HG02763 (cell line): ENCODE data around the gene PDE3B.
"Not testable (repeated sequence)": the region's sequence is repeated elsewhere in the genome, so short reads cannot be mapped to it uniquely, and the experiment has no call there.

Source experiments
- ATAC-seq: cut with Tn5 transposase; IDR thresholded peaks from one replicate; pipeline ENCODE4 v1.9.1; 2021; ENCODE audit warnings: mild to moderate bottlenecking, moderate library complexity; ENCODE audit not compliant: unreplicated experiment

The PDE3B gene

DNA sequence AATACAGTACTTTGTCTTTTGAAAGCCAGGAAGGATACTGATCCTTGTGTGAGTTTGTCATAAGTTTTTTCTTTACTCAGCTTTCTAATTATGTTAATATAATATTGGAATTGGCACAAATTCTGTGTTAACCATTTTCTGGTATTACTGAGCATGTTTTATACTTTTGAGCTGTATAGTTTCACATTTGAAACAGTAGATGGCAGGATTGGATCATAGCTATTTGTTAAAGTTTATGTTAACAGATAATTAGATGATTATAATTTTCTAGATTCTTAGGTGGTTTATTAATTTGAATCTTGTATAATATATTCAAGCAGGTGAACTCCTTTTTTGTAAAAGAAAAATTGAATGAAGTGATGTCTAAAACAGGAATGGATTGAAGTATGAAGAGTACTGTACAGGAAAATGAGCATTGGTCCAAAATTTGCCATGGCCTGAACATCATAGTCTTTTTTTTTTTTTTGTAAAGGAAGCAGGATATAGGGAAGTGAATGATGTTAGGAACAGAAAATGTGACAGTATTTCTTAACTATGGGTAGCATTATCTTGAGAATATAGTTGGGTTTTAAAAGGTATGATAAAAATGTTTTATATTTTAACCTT lies 146.4 kb downstream of the PDE3B start:
- ATAC-seq, result no peak

DNA sequence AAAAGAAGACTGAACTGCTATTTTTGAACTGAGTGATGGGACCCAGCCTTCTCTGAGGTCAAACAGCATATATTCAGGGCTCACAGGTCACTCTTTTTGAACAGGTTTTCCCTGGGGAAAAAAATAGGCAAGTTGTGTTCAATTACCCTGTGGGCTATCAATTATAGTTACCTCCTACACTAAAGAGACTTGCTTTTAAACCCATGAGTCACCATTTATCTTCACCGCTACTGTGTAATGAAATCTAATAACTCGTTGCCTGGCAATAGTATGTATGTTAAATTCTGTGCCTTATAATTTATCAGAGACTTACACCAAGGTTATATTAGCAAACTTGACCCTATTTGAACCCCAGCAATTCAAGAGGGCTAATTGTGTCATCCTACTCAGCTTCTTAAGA lies 149.9 kb downstream of the PDE3B start:
- no peak for ATAC-seq

DNA sequence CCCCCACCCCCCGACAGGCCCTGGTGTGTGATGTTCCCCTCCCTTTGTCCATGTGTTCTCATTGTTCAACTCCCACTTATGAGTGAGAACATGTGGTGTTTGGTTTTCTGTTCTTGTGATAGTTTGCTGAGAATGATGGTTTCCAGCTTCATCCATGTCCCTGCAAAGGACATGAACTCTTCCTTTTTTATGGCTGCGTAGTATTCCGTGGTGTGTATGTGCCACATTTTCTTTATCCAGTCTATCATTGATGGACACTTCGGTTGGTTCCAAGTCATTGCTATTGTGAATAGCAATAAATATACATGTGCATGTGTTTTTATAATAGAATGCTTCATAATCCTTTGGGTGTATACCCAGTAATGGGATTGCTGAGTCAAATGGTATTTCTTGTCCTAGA lies 152.4 kb downstream of the PDE3B start:
- ATAC-seq, result not testable (repeated sequence)

DNA sequence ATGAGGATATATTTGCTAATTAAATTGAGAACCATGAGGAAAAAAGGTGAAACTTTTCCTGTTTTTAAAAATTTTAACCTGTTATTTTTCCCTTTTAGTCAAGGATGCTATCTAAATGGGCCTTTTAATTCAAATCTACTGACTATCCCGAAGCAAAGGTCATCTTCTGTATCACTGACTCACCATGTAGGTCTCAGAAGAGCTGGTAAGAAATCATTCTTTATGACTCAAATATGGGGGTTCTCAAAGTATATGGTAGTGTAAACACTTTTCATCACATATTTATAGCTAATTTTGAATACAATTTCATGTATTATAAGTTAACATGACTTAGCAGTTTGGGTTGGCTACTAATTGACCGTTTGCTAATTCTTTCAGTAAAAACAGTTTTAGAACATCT lies 160.2 kb downstream of the PDE3B start:
- ATAC-seq, result no peak

DNA sequence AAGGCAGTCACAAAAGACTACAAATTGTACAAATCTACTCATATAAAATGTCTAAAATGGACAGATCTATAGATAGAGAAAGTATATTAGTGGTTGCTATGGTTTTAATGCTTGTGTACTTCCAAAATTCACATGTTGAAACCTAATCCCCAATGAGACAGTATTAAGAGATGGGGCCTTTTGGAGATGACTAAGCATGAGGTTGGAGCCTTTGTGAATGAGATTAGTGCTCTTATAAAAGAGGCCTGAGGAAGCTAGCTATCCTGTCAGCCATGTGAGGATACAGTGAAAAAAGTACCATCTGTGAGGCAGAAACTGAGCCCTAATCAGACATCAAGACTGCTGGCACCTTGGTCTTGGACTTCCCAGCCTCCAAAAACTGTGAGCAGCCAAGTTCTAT lies 165.9 kb downstream of the PDE3B start:
- ATAC-seq, result no peak

DNA sequence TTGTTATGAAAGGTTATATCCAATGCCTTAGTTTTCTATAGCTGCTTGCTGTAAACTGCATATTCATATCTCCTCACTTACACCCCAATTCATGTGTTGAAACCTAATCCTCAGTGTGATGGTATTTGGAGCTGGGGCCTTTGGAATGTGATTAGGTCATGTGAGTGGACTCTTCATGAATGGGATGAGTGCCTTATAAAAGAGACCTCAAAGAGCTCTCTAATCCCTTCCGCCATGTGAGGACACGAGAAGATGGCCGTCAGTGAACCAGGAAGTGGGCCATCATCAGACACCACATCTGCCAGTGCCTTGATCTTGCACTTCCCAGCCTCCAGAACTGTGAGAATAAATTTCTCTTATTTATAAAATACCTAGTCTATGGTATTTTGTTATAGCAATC lies 169.2 kb downstream of the PDE3B start:
- no peak for ATAC-seq

DNA sequence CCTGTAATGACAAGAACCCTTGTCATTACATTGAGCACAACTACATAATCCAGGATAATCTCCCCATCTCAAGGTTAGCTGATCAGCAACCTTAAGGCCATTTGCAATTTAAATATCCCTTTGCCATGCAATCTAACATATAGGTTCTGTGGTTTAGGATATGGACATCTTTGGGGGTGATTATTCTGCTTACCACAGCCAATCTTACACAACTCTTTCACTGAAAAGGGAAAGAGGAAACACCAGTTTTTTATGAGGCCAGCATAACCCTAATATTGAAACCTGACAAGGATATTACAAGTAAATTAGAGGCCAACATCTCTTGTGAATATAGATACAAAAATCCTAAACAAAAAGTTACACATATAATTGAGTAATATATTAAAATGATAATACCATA lies 169.9 kb downstream of the PDE3B start:
- ATAC-seq, result no peak

DNA sequence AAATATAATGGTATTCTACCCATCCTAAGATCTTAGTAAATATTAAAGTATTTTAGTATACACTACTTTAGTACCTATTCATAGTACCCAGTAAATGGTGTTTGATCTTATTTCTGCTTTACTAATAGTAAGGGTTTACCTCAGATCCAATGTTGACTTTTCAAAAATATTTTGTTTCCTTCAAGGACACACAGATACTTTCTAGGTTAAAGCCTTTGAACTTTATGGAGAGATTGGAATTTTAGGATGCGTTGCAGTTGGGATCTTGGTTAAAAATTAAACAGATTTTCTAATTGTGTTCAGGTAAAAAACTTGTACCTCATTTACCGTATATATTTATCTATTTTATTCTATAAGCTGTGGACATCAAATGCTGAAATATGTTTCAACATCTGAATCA lies 175.2 kb downstream of the PDE3B start:
- ATAC-seq, result no peak

DNA sequence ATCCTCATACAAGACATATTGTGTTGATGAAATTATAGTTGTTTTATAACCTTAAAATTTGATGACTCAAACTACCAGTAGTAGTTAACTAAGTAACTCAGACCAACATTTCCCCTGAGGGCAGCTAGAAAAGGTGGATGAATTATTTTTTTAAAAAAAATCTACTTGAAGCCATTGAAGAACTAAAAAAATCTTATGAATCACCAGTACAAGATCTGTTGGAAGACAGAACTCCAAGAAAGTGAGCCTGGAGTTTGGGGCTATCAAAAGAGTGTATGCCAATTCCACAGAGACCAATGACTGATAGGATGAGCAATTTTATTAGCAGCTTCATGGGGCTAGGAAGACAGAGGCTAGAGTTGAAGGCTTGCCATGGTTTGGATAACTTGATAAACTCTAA lies 176.0 kb downstream of the PDE3B start:
- ATAC-seq, result no peak

DNA sequence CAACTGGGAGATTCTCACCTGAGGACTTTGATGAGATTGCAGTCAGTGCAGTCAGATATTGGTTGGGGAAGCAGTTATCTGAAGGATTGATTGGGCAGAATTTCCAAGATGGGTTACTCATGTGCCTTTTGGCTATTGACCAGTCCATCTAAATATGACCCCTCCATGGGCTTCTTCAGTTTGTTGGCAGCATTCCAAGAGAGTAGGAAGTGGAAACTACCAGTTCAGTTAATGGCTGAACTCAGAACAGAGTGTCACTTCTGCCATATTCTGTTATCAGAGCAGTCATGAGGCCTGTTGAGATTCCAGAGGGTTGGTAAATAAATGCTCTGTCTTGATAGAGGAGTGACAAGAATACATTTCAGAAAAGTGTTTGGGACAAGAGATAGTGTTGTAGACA lies 177.4 kb downstream of the PDE3B start:
- ATAC-seq, result no peak

DNA sequence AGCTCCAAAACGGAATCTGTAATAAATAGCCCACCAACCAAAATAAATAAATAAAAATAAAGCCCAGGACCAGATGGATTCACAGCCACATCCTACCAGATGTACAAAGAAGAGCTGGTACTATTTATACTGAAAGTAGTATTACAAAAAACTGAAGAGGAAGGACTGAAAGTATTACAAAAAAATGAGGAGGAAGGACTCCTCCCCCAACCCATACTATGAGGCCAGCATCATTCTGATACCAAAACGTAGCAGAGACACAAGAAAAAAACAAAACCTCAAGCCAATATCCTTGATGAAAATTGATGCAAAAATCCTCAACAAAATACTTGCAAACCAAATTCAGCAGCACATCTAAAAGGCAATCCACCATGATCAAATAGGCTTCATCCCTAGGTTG lies 183.0 kb downstream of the PDE3B start:
- no peak for ATAC-seq

DNA sequence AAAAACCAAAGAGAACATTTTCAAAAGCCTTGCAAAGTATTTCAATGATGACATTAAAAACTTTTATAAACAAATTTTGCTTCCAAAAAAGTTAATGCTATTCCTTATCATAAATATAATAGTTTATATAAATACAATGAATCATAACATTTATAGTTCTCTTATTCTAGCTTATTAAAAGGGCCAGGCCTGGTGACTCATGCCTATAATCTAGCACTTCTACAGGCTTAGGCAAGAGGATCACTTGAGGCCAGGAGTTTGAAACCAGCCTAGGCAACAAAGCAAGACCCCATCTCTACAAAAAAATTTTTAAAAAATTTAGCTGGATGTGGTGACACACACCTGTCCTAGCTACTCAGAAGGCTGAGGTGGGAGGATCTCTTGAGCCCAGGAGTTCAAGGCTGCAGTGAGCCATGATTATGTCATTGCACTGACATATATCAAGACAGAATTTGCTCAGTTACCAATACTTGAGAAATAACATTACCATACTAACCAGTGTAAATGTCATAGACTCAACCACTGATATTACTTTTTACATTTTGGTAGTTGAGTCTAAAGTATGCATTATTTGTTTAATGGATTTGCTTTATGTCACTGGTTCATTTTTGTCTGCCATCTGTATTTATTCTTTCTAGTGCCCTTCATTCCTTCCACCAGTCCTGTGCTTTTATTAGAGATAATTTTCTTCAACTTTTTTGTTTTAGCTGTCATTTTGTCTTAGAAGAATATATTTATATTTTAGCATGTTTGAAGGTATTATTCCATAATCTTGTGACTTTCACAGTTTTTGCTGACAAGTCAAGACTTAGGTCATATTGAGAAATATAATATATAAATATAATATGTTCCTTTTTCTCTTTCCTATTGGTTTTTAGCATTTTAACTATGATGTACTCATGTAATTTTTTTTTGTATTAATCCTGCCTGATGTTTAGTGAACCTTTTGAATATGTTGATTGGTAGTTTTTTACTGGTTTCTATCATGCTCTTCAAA lies 192.2 kb downstream of the PDE3B start:
- ATAC-seq, result no peak

DNA sequence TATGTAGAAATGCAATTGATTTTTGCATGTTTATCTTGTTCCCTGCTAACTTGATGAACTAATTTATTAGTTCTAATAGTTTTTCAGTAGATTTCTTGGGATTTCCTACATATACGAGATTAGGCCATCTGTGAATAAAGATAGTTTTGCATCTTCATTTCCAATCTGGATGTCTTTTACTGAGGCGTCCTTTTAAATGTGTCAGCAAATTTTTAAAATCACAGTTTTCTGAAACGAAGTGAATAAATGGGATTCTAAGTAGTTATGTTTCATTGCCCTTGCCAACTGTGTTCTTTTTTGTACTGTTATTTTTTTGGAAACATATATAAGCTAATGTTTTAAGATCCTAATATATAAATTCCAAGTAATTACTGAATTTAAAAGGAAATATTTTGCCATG lies 198.4 kb downstream of the PDE3B start:
- no peak for ATAC-seq

DNA sequence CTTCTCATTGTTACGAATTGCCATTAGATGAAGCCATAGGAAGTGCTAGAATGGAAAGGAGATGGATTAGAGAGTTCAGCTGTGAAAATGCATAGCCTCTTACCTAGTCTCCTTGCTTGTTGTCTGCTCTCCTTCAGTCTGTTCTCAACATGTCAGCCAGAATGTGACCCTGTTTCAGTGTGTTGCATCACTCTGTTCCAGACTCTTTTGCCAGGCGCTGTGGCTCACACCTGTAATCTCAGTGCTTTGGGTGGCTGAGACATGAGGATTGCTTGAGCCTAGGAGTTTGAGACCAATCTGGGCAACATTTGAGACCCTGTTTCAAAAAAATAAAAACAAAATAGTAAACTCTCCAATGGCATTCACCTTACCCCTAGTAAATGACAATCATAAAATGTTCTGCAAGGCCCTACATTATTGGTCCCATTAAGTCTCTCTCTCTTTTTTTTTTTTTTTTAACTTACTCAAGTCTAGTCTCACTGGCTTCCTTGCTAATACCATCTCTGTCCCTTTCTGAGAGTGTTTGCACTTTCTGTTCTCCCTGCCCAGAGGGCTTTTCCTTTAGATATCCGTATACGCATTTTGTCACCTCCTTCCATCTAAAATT lies 209.1 kb downstream of the PDE3B start:
- ATAC-seq, result no peak

DNA sequence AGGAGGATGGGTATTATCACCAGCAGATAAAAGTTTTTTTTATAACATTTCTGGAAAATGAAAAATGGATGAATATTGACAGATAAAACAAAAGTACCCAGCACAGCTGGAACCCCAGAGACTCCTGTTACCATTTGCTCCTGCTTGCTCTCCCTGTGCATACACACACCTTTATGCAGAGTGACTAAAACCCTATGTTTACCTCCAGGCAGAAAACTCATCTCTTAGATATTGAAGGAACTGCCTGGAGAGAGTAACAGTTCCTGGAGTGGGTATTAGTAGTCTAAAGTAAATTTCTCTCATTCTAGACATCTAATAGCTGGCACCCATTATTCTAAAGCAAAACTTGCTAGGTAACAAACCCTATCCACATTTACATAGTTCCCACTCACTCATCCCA lies 210.5 kb downstream of the PDE3B start:
- no peak for ATAC-seq

DNA sequence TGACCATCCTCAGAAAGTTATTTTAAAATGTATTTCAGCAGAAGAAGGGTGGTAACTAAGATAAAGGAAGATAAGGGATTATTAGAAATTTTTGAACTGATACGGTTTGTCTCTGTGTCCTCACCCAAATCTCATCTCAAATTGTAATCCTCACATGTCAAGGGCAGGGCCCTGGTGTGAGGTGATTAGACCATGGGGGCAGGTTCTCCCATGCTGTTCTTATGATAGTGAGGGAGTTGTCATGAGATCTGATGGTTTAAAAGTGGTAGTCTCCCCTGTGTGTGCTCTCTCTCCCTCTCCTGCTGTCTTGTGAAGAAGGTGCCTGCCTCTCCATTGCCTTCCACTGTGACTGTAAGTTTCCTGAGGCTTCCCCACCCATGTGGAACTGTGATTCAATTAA lies 212.3 kb downstream of the PDE3B start:
- ATAC-seq, result no peak

DNA sequence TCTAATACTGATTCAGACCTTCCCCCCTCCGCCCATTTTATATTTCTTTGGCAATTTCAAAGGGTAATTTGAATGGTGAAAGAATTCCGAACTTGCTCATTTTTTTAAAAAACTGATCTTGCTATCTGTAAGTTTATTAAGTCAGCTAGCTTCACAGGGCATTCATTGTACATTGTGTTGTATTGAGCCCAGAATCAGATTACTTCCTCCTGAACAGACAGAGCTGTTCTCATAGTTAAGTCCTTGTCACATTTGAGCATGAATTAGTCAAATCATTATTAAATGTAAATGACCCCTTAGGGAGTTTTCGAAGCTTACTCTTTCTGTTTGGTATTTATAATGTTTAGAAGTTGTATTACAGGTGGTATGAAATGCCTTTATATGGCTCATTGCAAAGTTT lies 214.0 kb downstream of the PDE3B start:
- no peak for ATAC-seq

DNA sequence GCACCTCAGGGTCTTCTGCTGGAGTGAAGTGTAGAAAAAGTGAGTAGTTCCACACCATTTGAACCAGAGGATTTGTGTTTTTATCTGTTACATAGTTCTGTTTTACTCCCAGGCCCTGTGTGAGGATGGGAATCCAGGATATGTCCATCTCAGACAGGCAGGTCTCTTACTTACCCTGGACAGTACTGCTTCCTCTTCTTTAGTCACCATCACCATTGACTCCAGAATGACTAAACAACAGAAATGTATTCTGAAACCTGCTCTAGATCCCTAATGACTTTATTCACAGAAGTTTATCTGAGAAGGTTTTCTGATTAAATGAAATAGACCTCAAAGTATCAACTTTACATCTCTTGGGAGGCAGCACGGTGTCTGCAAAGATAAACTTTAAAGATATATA lies 214.8 kb downstream of the PDE3B start:
- ATAC-seq, result no peak

DNA sequence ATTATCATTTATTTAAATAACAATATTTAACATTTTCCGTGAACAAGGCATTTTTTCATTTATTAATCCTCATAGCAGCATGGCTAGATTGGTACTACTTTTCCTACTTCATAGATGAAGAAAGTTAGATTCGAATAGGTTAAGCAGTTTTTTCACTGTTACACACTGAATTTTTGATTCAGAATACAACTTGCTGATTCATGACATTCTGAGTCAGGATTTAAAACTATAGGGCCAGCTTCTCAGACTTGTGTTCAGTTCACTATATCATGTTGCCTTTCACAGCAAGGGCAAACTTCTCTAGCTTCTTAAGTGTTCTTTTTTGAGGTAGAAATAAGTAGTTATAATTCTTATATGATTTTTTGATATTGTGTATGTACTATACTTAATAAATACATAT lies 216.9 kb downstream of the PDE3B start:
- ATAC-seq, result no peak

DNA sequence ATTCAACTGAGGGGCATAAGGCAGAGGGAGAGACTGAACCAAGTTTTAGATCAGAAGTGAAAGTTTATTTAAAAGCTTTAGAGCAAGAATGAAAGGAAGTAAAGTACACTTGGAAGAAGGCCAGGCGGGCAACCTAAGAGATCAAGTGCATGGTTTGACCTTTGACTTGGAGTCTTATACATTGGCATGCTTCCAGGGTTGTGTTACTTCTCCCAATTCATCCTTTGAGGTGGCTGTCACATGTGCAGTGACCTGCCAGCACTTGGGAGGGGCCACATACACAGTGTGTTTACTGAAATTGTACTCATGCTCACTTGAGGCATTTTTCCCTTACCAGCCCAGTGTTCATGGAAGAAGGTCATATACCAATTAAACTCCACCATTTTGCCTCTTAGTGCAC lies 218.1 kb downstream of the PDE3B start:
- no peak for ATAC-seq

DNA sequence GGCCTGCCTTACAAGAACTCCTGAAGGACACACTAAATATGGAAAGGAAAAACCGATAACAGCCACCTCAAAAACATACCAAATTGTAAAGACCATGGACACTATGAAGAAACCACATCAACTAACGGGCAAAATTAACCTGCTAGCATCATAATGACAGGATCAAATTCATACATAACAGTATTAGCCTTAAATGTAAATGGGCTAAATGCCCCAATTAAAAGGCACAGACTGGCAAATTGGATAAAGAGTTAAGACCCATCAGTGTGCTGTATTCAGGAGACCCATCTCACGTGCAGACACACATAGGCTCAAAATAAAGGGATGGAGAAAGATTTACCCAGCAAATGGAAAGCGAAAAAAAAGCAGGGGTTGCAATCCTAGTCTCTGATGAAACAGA lies 220.2 kb downstream of the PDE3B start:
- ATAC-seq, result not testable (repeated sequence)

DNA sequence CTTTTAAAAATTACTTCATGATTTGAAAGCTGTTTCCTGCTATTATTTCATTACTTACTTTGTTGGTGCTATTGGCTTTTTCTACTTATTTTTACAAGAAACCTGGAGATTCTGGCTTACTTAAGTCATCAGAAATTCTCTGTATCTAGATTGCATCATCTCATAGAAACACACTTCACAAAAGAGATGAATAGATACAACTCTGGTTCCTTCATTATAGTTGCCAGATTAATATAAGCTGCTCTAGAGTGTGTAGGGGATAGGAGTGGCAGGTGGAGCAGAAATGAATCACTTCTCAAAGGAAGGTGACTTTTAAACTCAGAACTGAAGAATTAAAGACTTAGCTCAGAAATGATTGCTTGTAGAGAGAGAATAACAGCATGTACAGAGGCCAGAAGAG lies 228.4 kb downstream of the PDE3B start:
- no peak for ATAC-seq
